Mesenteric fat pad (tissue), 1 donor: Measurements from ENCODE around the gene PPP1R37. TPM values are rescaled to one million over a fixed set of nuclear protein-coding genes. Genes with fewer than 3 reads are reported as not detected.

Experiments used
- DNase-seq: peaks from one replicate; pipeline ENCODE4 v3.0.0-alpha.2; 2020; ENCODE audit warnings: low spot score
- total RNA-seq: library from RNA; stranded (reverse); fragmentation: NEBNext Ultra II Directional; extraction: Animal tissue kit (Norgen Biotek cat#: 25700); gene quantifications from one replicate; pipeline ENCODE4 v1.2.1, GENCODE V29; 2021
- donor health status: DM: yes; HTN: yes; CAD: no.

The PPP1R37 gene
- total RNA-seq, 1 donor from 2014 or later = 22.0 TPM

DNA sequence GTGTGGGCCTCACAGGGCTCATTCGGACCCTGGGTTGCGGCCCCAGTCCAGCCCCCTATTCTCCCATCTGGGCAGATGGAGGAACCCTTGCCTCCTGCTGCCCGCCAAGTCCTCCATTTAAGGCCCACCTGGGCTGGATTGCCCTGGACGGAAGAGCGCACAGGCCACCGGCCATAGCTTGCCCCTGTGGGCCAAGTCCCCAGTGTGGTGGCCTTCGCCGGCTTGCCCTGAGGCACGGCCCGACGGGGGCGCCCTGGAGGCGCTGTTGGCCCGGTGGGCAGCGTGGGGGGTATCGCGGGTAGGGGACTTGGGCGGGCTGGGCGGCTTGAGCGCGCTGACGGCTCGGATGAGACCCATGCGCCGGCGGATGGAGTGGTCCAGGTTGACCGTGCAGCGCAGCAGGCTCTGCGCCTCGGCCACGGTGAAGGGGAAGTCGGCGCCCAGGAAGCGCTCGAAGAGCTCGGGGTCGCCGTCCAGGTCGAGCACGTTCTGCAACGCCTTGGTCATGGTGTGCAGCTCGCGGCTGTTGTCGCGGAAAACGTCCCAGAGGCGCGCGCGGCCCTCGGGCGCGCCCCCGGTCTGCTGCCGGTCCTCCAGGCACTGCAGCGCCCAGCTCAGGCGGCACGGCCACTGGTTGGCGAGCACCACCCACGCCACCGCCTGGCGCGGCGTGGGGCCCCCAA lies 59.0 kb downstream of the PPP1R37 start:
- no peak for DNase-seq

DNA sequence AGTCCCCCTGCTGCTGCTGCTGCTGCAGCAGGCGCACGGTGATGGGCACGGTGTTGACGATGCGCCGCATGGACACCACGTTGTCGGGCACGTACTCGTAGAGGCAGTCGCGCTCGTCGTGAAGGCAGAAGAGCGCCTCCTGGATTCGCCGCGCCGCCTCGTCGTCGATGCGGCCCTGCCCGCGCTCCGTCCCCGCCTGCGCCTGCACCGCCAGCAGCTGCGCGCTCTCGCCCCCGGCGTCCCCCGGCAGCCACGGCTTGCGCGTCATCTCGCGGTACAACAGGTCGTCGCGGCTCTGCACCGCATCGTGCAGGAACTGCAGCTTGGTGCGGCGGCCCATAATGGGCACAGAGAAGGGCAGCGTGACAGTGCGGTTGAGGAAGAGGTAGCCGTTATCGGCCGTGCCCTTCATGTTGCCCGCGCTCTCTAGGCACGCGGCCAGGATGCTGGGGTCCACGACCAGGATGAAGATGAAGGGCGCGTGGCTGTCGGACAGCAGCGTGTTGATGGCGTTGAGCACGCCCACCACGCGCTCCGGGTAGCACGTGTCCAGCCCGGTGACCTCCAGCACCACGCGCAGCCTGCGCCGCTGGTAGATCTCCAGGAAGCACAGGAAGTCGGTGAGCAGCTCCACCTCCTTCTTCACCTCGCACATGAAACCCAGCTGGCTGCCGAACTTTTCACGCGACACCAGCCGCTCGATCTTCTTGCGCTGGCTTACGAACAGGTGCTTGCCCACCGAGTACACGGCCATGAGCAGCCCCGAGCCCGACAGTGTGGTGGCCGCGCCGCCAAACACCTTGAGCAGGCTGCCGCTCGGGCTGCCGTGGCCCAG lies 59.7 kb downstream of the PPP1R37 start:
- no peak for DNase-seq

DNA sequence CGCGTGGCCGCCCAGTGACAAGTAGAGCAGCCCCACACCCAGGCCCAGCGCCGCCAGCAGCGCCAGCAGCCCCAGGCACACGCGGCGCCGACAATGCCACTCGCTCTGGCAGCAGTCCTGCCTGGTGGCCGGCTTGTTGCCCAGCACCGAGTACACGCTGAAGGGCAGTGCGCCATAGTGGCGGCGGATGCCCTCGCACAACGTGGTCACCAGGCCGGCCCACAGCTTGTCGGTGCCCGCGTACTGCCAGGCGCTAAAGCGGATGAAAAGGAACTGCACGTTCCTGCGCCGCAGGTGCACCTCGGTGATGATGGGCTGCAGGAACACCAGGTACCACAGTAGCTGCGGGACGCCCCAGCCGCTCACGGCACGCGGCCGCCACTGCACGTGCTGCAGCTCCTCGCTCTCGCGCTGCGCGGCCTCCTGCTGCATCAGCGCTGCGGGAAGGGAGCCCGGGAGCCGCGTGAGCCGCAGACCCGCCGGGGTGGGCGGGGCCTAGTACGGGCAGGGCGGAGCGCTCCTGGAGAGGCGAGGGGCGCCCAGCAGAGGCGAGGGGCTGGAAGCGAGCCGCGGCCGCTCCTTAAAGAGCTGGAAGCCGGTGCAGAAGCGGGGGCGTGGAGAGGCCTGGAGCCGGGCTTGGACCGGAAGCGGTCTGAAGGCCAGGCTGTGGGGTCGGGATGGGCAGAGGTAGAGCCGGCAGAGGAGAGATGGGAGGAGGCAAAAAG lies 60.5 kb downstream of the PPP1R37 start:
- no peak for DNase-seq

DNA sequence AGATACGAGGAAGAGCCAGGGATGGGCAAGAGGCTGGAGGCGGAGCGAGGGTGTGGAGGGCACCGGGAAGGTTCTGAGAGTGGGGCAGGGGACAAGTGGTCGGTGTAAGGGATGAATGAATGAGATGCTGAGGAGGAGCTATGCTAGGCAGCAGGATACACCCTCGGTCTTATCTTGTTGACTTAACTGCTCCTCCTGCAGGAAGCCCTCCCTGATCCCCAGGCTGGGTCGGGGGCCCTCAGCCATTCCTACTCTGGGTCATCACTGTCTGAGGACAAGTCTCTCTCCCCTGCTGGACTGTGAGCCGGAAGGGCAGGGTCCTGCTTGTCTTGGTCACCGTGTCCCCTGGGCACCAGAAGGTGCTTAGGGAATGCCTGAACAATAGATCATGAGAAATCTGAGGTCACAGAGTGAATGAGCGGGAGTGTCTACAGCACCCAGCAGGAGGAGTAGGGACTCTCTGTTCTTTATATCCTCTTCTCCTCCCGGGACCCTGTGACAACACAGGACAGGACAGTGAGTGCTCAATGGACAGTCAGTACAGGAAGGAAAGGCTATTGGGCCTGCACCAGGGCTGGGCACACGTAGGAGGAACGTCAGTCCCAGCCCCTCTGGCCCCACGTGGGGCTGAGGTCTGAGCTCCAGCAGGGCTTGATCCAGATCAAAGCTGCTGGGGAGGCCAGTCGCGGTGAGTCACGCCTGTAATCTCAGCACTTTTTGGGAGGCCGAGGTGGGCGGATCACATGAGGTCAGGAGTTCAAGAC lies 61.3 kb downstream of the PPP1R37 start:
- DNase-seq = no peak

DNA sequence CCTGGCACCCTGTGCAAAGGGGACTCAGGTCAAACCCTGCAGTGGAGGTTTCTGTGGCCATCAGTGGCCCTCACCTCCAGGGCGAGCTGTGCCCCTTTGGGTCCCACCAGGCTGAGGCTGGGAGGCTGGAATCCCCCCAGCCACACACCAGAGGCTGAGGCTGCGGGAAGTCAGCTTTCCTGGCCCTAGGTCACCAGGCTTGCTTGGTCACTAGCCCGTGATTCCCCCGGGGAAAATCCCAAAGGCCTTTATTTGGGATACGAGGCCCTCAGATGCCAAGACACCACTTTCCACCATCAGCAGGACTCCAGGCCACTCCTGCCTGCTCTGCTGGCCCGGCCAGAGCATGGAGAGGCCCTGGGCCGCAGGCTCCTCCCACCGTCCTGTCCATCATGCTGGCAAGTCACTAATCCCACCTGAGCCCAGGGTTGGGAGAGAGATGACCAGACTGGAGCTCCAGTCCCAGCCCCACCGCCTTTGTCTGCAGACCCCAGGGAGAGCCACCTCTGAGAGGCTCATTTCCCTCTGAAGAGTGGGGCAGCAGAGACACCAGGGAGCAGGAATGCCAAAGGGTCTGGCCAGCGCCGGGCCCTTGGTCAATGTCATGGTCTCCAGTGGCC lies 63.1 kb downstream of the PPP1R37 start:
- DNase-seq = no peak

DNA sequence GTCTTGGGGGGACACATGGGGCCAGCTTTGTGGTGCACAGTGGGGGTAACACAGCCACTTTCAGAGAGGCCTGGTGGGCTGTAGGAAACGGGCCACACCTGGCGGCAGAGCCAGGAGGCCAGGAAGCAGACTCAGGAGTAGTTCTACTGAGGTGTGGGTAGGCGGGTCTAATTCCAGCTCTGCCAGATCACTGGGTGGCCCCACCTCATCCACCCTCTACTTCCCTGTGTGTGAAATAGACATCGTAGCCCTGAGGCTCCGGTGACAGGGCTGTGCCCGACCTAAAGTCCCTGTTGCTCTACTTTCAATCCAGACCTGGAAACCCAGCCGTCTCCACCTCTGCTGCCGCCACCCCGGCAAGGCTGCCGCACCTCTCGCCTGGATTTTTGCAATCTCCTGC lies 63.8 kb downstream of the PPP1R37 start:
- no peak for DNase-seq

DNA sequence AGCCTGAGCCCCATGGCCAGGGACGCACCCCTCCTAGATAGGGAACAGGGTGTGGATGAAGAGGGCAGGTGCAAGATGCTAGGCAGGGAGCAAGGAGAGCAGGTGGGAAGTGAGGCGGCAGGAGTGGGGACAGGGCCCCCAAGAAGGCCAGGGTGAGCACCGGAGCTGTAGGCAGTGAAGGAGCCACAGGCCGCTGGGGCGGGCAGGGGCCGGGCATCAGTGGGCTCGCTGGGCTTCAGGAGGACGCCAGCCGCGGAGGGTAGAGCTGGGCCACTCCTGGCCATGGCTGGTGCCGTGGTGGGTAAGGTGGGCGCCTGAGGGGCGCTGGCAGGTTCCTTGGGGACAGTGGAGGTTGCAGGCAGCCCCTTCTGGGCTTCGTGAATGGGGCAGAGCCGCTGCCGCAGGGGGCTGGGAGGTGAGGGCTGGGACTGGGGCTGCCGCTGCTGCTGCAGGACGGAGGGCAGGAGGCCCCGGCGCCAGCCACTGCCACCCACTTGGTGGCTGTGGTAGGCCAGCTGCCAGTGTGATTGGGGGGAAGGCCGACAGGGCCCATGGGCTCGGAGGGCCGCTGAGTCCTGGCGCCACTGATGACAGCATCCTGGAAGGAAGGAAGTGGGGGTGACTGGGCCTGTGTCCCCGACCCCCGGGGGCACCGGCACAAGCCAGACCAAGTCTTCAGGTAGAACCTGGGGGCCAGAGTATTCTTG lies 65.7 kb downstream of the PPP1R37 start:
- no peak for DNase-seq

DNA sequence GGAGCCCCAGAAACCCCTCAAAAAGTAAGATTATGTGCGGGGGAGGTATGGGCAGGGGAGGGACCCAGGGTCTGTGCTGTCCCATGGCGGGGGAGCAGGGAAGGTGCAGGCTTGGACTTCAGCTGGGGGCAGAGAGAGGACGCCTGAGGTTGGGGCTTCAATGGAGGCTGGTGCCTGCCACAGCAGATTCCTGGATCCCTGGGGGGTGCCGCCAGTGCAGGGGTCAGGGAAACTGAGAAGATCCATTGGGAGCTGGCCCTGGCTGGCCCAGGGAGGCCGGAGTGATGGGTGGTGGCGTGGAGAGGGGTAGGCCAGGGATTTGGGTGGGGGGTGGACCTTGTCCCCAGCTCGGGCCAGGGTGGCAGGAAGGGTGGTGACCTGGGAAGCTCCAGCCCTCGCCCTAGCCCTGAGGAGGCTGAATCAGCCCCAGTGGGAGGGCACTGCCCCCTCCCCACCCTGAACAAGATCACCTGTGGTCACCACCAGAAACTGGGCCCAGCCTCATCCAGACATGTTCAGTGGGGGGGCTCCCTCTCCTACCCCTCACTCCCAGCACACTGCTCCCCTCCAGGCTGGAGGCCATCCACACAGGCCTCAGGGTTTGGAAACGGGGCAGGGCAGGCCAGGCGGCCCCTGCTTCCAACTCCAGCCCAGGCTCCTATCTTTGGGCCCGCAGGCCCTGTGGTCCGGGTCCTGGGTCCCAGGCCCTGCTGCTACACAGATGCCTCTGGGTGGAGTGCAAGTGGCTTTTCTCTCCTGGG lies 66.4 kb downstream of the PPP1R37 start:
- no peak for DNase-seq

DNA sequence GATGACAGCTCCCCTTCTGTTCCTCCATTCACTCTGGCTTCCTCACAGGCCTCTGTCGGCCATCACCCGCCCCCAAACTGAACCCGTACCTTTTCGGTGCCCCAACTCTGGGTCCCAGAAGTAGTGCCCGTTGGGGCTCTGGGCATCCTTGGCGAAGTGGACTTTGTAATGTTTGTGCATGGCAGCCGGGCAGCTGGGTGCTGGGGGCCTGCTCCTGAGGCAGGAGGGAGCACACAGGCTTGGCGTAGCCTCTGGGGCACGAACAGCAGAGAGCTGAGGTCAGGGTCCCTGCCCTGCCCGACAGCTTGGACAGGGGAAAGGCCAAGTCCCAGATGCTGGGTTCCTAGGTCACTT lies 67.0 kb downstream of the PPP1R37 start:
- DNase-seq = no peak

DNA sequence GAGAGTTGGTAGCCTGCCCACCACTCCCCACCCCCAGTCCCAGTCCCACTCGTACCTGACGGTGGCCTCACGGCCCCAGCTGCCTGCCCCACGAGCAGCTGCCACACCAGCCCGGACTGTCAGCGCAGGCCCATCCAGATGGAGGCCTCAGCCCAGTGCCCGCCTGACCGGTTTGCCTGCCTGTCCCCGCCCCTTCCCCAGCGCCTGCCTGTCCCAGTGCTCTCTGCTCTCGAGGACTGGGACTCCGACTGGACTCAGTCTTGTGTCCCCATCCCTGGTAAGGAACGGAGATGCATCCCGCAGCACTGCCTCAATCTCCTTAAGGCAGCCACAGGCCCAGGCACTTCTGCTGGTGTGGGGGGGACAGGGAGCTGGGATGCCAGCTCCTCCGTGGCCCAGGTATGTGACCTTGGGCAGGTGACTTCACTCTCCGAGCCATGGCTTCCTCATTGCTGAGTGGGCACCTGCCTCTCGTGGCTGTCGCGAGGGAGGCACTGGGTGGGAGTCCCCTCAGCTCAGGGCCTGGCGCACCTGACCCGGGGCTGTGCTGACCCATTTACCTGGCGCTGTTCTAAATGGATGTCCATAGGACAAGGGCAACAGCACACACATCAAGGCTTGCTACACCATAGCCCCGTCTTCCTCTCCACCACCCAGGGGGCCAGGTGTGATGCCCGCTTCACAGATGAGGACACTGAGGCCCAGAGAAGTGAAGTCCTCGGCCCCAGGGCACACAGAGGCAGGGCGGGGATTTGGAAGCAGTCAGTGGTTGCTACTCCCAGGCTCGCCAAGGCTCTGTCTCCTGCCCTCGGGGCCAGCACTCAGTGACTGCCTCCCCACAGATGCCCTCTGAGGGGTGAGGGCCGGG lies 68.1 kb downstream of the PPP1R37 start, which contains the start of gene NKPD1:
NKPD1 (minus strand) TSS at position 113 of the 868 bp plus-strand sequence. CDS start 832 bp downstream, outside the sequence.
- no peak for DNase-seq

DNA sequence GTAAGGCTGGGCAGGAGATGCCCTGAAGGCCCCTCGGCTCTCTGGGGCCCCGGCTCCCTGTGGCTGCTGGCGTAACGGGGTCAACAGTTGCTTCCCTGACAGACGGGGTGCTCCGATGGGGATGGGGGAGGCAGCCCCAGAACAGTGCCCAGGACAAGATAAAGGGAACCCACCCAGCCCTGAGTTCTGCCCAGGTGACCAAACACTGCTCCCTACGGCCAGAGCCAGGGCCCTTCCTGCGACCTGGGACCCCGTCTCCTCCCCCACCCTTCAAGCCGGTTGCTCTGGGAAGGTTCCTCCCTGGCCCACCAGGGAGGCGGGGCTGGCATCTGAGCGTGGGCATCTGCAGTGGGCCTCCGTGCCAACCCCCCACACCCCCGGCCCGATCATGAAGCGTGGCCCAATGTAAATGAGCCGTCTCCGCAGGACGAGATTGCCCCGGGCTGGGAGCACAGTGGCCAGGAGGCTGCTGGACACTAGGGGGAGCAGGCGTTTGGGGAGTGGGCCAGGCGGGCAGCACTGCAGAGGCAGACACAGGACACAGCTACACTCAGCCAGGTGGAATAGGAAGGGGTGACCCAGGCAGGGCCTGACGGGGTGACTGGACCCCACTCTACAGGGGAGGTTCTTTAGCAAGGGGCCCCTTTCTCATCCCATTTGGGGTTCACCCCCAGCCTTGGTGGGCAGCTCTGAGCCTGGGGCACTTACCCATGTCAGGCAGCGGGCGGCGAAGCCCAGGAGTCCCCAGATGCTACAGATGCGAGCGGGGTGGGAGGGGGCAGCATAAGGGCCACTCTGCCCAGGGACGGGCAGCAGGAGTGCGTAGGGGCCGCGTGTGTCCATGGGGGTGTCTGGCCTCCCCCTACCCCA lies 69.0 kb downstream of the PPP1R37 start:
- no peak for DNase-seq

DNA sequence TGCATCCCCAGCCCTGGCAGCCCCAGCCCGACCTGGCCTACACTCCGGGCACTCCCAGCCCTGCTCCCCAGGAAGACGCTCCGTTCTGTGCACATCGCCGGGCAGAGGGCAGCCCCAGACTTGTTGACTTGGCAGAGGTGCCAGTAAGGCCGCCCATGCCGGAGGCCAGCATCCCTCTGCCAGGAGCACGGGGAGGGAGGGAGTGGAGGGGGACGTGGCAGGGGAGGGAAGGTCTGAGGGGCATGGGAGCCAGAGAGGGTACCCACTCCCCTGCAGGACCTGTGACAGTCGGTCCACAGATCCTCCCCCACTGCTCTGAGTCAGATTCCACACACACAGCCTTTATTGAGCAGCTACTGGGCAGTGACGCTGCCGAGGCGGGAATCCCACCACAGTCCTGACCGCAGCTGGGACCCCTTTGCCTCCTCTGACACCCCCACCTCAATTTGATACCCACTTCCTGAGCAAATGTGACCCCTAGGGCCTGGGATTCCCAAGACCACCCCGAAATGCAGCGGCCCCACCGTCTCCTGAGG lies 69.7 kb downstream of the PPP1R37 start:
- no peak for DNase-seq

DNA sequence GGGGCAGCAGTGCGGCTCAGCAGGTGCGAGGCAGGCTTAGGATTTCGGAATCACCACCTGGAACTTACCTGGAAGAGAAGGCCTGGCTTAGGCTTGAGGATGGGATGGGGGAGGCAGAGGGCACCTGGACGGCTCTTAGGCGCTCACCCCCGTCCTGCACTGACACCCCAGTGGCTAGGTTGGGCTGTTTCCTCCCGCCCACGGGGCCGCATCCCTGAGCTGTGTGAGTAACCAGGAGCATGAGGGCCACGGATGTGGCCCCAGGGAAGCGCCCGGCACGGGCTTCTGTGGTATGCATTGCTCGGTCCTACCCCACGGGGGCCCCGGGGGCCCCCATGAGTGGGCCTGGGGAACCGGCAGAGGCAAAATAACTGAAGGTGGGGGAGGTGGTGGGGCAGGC lies 70.2 kb downstream of the PPP1R37 start:
- DNase-seq = no peak

DNA sequence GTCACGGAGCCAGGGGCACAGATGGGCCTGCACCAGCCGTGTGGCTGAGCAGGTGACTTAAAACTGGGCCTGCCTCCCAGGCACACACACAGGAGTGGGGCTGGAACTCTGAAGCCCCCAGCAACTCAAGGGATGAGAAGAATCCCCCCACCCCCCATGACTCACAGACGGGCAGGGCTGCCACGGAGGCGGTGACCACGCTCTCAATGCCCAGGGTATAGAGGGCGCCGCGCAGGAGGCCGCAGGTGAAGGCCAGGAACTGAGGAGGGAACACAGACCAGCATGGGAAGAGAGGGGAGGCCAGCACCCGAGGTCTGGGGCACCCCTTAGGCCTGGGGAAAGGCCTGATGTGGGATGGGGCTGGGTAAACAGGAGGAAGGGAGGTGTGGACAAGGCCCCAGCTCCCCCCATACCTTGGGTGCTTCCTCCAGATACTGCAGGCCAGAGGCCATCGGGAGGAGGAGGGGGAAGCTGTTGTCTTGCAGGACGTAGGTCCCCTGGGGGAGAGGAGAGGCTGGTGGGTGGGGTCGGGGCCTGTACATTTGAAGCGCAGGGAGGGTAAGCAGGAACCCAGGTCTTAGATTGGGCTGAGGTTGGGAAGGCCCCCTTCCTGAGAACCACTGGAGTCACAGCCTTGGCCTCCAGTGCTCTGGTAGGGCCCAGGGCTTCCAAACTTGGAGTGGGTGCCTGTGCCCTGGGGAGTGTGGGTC lies 70.9 kb downstream of the PPP1R37 start:
- no peak for DNase-seq

DNA sequence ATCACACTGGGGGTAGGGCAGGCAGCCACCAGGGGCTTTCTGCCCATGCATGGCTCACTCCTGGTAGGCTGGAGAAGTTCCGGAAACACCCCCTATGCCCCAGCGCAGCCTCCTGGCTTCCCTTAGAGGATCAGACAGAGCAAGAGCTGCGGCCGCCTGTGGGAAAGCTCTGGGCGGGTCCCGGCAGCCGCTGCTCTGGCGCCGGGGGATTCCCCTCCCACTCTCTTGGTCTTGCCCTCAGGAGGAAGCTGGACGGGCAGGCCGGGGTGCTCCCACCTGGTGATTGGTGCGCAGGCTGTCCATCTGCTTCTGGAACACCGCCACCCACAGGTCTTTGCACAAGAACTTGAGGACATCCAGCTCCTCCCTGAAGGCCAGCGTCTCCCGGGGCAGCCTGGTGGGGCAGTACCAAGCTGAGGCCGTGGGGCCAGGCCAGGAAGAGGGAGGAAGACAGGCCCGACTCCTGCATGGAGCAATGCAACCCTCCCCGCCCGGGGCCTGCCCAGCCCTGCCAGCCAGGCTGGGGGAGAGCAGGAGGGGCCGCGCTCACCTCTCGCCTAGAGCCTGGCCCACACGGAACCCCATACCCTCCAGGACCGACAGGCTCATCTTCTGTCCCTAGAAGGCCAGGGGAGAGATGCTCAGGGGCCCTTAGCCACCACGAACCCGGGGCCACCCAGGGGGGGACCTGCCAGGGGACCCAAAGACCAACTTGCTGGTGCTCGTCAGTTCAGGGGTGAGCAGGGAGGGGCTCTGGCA lies 71.8 kb downstream of the PPP1R37 start:
- DNase-seq = no peak
